ENCODE results near the gene XRCC6. TPM values are rescaled to one million over a fixed set of nuclear protein-coding genes. Genes with fewer than 3 reads are reported as not detected.

Gene XRCC6
- total and polyA plus RNA-seq, 2 of the 13 experiments (the other 11 are each of a cell fraction or from before 2014, with no cell fraction given), result 124 to 625 TPM

DNA sequence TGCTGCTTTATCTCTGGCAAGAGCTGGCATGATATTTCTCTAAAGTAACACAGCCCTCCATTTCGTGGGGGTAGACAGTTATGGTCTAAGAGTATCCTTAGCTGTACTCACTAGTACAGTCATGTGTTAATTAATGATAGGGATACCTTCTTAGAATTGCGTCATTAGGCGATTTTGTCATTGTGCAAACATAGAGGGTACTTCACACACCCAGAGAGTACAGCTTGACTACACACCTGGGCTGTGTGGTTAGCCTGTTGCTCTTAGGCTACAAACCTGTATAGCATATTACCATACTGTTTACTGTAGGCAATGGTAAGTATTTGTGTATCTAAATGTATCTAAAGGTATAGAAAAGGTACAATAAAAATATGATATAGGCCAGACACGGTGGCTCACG, 17.0 kb downstream of the XRCC6 start:
- TF ChIP-seq CERS6 (CRISPR knock-in tag; IDR thresholded peaks at IDR 0.05), result no peak
- no peak for TF ChIP-seq ARNT2 (CRISPR knock-in tag; IDR thresholded peaks at IDR 0.05; ENCODE audit: low read depth)
- TF ChIP-seq CEBPG (CRISPR knock-in tag; IDR thresholded peaks at IDR 0.05), result 0 out of 2 replicates have a peak, but pooled peaks have one; percentile 11
- TF ChIP-seq ARID3A (IDR thresholded peaks at IDR 0.05; ENCODE audit: low read depth, low read length), result no peak
- no peak for TF ChIP-seq SAFB2 (CRISPR knock-in tag; IDR thresholded peaks at IDR 0.05; ENCODE audit: borderline replicate concordance, low read depth)
- TF ChIP-seq ZBTB3 (CRISPR knock-in tag; IDR thresholded peaks at IDR 0.05; ENCODE audit: borderline replicate concordance, low read depth), result no peak
- peak; percentile 43; the same call in 1 of the 2 replicates for TF ChIP-seq CEBPB (IDR thresholded peaks at IDR 0.05; ENCODE audit: borderline replicate concordance, low read depth, low read length)
- TF ChIP-seq, protein P1, sequence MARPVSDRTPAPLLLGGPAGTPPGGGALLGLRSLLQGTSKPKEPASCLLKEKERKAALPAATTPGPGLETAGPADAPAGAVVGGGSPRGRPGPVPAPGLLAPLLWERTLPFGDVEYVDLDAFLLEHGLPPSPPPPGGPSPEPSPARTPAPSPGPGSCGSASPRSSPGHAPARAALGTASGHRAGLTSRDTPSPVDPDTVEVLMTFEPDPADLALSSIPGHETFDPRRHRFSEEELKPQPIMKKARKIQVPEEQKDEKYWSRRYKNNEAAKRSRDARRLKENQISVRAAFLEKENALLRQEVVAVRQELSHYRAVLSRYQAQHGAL (CRISPR knock-in tag; IDR thresholded peaks at IDR 0.05; ENCODE audit: not compliant biosample characterization), result no peak
- in situ Hi-C loops (cut with HindIII; ENCODE audit: extremely low pct_ligation_motif_present, low pct_unique_long_range_greater_than_20kb), result no loop called here
- H3K4me2 ChIP-seq (ENCODE audit: low read depth, low read length), result no peak overlapping the region
- DNase-seq (ENCODE audit: low spot score), result no peak
- no peak overlapping the region for H3K9ac ChIP-seq (ENCODE audit: insufficient read depth, low read depth, low read length)
- no peak for FAIRE-seq
- no peaks in the 10 kb centered on the region for H3K27me3 ChIP-seq (ENCODE audit: control insufficient read depth in 1 of 2, insufficient read depth in 2 of 2, low read length in 2 of 2)
- POLR2A ChIA-PET, result interaction anchor here (1.2 kb wide), 1 partner anchor 16 kb away, joined by 3 read pairs; the partner anchor contains the start of gene XRCC6
- H3K36me3 ChIP-seq (replicated peaks in 1 of 2; ENCODE audit: control insufficient read depth in 1 of 2, insufficient read depth in 2 of 2, low read length in 2 of 2), result peaks cover 28 to 88% of the 10 kb centered on the region in 2 experiments
- CTCF ChIA-PET (ENCODE audit: low intra/inter-chr PET ratio, low total read pairs), result no interaction called here
- no peak overlapping the region for H2AFZ ChIP-seq (ENCODE audit: low read length)
- H3K79me2 ChIP-seq (ENCODE audit: insufficient read depth, low read length), result peaks cover 12% of the 10 kb centered on the region
- intact Hi-C loops (cut with micrococcal nuclease; ENCODE audit: unreplicated experiment), result no loop called here
- H4K20me1 ChIP-seq (ENCODE audit: insufficient read depth, low read length), result peaks cover 3% of the 10 kb centered on the region; the same call in 1 of the 2 replicates
- H3K27ac ChIP-seq (ENCODE audit: extremely low read length, insufficient read depth, low read length), result no peak overlapping the region
- ATAC-seq, result peak; percentile 25; the same call in 1 of the 3 replicates
- no peak overlapping the region for H3K4me3 ChIP-seq (replicated peaks in 1 of 3; ENCODE audit: insufficient read depth in 1 of 3, low read depth in 2 of 3, low read length in 3 of 3)
- 93% methylated on average over 5 of the region's 5 CpGs for WGBS (ENCODE audit: low lambda C conversion rate)
- H3K4me1 ChIP-seq (ENCODE audit: insufficient read depth, low read length), result no peaks in the 10 kb centered on the region
- no peaks in the 10 kb centered on the region for H3K9me3 ChIP-seq (ENCODE audit: low read length)
- TSS peak; percentile 15 for BruUV-seq (replicated peaks)
